ENCODE data around the gene LIAS.

LIAS gene

GRCh38 chr4:39528061-39528465 lies 69.2 kb downstream of the LIAS start:
- H3K4me3 Mint-ChIP-seq: peak overlapping the region; percentile 94
- peaks cover 11% of the 10 kb centered on the region for H3K9me3 Mint-ChIP-seq
- H3K36me3 Mint-ChIP-seq: no peaks in the 10 kb centered on the region
- DNase-seq (ENCODE audit: low spot score in 2 of 2) (no peak), ATAC-seq (no peak)
- H3K4me1 Mint-ChIP-seq: peaks cover 19% of the 10 kb centered on the region
- peak overlapping the region; percentile 96 for H3K27ac Mint-ChIP-seq
